Panc1 (cell line): ENCODE results near the gene TRERF1. TPM values are rescaled to one million over a fixed set of nuclear protein-coding genes. Genes with fewer than 3 reads are reported as not detected.

Source experiments
- ATAC-seq: fragments of 200-7000 bp; cut with Tn5 transposase; 2 replicates; pipeline ENCODE4 v1.9.1; 2020; ENCODE audit warnings: mild to moderate bottlenecking, moderate library complexity
- BruUV-seq: library from RNA; stranded (reverse); fragments of 400-500 nt; replicated peaks from 2 replicates; lab custom pipeline; 2021; lab: Mats Ljungman, UMichigan
- CTCF ChIA-PET: fragments of 300-600 bp; sonication (Branson Sonifier 250); formaldehyde crosslinking; loops from one replicate; lab custom pipeline; 2022; ENCODE audit warnings: antibody characterized with exemption; lab: Charles Lee
- POLR2A ChIA-PET: fragments of 300-600 bp; sonication (Branson Sonifier 250); formaldehyde crosslinking; loops from one replicate; lab custom pipeline; 2022; ENCODE audit warnings: antibody characterized with exemption; lab: Charles Lee
- DNase-seq: peaks from one replicate; pipeline ENCODE4 v3.0.0-alpha.2; 2010; ENCODE audit warnings: low read depth, low spot score
- H3K27ac ChIP-seq: 2 replicates; pipeline ENCODE4 v1.5.1; 2011; ENCODE audit warnings: mild to moderate bottlenecking, low read length, inconsistent platforms
- H3K27me3 ChIP-seq: fragments of 200-500 bp; sonication (Bioruptor generic); 2 replicates; pipeline ENCODE4 v1.6.0; 2014; ENCODE audit warnings: low read length, inconsistent platforms; ENCODE audit not compliant: control insufficient read depth, insufficient read depth
- H3K36me3 ChIP-seq: fragments of 200-500 bp; sonication (Bioruptor generic); 2 replicates; pipeline ENCODE4 v1.5.1; 2014; ENCODE audit warnings: inconsistent platforms, mild to moderate bottlenecking, low read length, moderate library complexity; ENCODE audit not compliant: control insufficient read depth, insufficient read depth
- H3K4me1 ChIP-seq: 2 replicates; pipeline ENCODE4 v1.5.1; 2011; ENCODE audit warnings: inconsistent platforms, mild to moderate bottlenecking, low read length, moderate library complexity; ENCODE audit not compliant: control insufficient read depth, insufficient read depth
- H3K4me3 ChIP-seq, 2 experiments: 2 replicates each; pipeline ENCODE4 v1.5.1; 2011 to 2012; ENCODE audit warnings: low read depth in 2 of 2, low read length in 2 of 2, mild to moderate bottlenecking in 2 of 2, inconsistent platforms in 1 of 2, moderate library complexity in 1 of 2
- H3K9me3 ChIP-seq: fragments of 200-500 bp; sonication (Bioruptor generic); 2 replicates; pipeline ENCODE4 v1.5.1; 2014; ENCODE audit warnings: low read depth, mild to moderate bottlenecking, inconsistent platforms, low read length, moderate library complexity; ENCODE audit not compliant: control insufficient read depth, insufficient read depth
- CTCF ChIP-seq: fragments of 450-650 bp; IDR thresholded peaks from 2 replicates; pipeline ENCODE4 v1.5.1; 2017; ENCODE audit warnings: mild to moderate bottlenecking
- POLR2AphosphoS5 ChIP-seq: IDR thresholded peaks from 2 replicates; pipeline ENCODE4 v1.6.1; 2012; ENCODE audit warnings: mild to moderate bottlenecking, low read depth, low read length, moderate library complexity
- SIN3A ChIP-seq: IDR thresholded peaks from 2 replicates; pipeline ENCODE4 v1.6.1; 2012; ENCODE audit warnings: low read depth, mild to moderate bottlenecking, low read length, moderate library complexity, borderline replicate concordance; ENCODE audit not compliant: insufficient read depth
- TCF7L2 ChIP-seq: IDR thresholded peaks from 2 replicates; pipeline ENCODE4 v1.6.1; 2011; ENCODE audit warnings: mild to moderate bottlenecking, low read depth, low read length, inconsistent platforms
- in situ Hi-C: cut with HindIII; loops from 2 replicates; pipeline ENCODE4 v1.10.0; 2016; ENCODE audit warnings: low sequenced_read_pairs, low pct_unique_long_range_greater_than_20kb
- intact Hi-C: fragments of 100-400 bp; cut with micrococcal nuclease; formaldehyde crosslinking; loops from one replicate; pipeline ENCODE4 v1.10.0; 2022; ENCODE audit not compliant: unreplicated experiment
- total RNA-seq: library from RNA; stranded (reverse); gene quantifications from one replicate; pipeline ENCODE4 v1.2.1, GENCODE V29; 2021; ENCODE audit not compliant: unreplicated experiment
- TF ChIP-seq, protein P1 (sequence below), 2 experiments: IDR thresholded peaks; 2 replicates each; pipeline ENCODE4 v1.6.1; 2011 to 2012; ENCODE audit warnings: low read depth in 2 of 2, control low read depth in 1 of 2, low read length in 1 of 2, mild to moderate bottlenecking in 1 of 2, moderate library complexity in 1 of 2; ENCODE audit not compliant: insufficient read depth in 1 of 2

Gene TRERF1
- total RNA-seq, 1 experiment from 2014 or later, result 30.6 TPM

DNA sequence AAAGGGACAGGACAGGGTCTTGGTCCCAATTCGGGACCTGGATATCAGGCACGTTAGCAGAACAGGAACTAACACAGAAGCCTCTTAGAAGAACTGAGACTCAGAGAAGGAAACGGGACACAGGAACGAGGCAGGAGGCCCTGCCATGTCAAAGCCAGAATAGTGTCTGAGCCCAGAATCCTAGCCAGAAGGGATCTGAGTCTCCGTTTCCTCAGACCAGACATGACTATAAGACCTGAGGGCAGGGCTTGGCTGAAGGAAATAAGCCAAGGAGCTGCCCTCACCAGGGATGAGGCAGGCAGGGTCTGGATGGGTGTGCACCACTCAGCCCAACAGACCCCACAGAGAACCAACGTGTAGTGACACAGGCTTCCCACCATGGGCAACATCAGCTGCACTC lies 40.3 kb downstream of the TRERF1 start:
- H3K27me3 ChIP-seq, result no peaks in the 10 kb centered on the region
- H3K4me3 ChIP-seq, result no peak overlapping the region
- in situ Hi-C loops (no loop called here), intact Hi-C loops (no loop called here)
- ChIA-PET POLR2A (interaction anchor here (0.7 kb wide), 1 partner anchor 75 kb away, joined by 8 read pairs; no protein-coding TSS in a partner anchor), CTCF (no interaction called here)
- no TSS peak for BruUV-seq
- H3K9me3 ChIP-seq, result no peaks in the 10 kb centered on the region
- TF ChIP-seq, protein P1, sequence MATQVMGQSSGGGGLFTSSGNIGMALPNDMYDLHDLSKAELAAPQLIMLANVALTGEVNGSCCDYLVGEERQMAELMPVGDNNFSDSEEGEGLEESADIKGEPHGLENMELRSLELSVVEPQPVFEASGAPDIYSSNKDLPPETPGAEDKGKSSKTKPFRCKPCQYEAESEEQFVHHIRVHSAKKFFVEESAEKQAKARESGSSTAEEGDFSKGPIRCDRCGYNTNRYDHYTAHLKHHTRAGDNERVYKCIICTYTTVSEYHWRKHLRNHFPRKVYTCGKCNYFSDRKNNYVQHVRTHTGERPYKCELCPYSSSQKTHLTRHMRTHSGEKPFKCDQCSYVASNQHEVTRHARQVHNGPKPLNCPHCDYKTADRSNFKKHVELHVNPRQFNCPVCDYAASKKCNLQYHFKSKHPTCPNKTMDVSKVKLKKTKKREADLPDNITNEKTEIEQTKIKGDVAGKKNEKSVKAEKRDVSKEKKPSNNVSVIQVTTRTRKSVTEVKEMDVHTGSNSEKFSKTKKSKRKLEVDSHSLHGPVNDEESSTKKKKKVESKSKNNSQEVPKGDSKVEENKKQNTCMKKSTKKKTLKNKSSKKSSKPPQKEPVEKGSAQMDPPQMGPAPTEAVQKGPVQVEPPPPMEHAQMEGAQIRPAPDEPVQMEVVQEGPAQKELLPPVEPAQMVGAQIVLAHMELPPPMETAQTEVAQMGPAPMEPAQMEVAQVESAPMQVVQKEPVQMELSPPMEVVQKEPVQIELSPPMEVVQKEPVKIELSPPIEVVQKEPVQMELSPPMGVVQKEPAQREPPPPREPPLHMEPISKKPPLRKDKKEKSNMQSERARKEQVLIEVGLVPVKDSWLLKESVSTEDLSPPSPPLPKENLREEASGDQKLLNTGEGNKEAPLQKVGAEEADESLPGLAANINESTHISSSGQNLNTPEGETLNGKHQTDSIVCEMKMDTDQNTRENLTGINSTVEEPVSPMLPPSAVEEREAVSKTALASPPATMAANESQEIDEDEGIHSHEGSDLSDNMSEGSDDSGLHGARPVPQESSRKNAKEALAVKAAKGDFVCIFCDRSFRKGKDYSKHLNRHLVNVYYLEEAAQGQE (IDR thresholded peaks at IDR 0.05; ENCODE audit: insufficient read depth in 1 of 2, low read depth in 2 of 2, low read length in 1 of 2), result no peak
- TF ChIP-seq POLR2AphosphoS5 (no peak), TCF7L2 (no peak), CTCF (no peak), SIN3A (no peak)
- no peak for ATAC-seq
- H3K36me3 ChIP-seq, result no peaks in the 10 kb centered on the region
- no peak overlapping the region for H3K27ac ChIP-seq
- DNase-seq, result no peak
- peaks cover 12% of the 10 kb centered on the region for H3K4me1 ChIP-seq

DNA sequence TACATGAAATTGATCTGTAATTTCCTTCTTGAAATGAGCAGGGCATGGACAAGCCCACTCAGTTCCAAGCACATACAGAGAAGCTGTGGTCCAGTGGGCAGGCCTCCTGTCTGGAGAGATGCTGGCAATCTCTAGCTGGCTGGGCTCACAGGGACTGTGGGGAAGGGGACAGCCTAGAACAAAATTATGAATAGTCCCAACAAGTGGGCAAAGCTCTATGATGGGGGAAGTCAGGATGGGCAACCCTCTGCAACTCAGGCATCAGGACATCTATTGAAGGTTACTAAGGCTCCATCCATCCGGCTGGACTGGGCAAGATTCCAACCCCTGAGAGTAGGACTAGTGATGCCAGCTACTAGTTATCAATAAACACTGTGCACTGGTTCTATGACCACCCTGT lies 40.9 kb downstream of the TRERF1 start:
- no peak for TF ChIP-seq TCF7L2
- TF ChIP-seq CTCF, result no peak
- Histone ChIP-seq H3K4me3 (no peak overlapping the region), H3K27me3 (no peaks in the 10 kb centered on the region), H3K9me3 (no peaks in the 10 kb centered on the region), H3K36me3 (no peaks in the 10 kb centered on the region), H3K4me1 (peaks cover 17% of the 10 kb centered on the region), H3K27ac (no peak overlapping the region)
- ATAC-seq (no peak), DNase-seq (no peak)
- intact Hi-C loops (no loop called here), in situ Hi-C loops (no loop called here)
- no TSS peak for BruUV-seq
- ChIA-PET POLR2A (no interaction called here), CTCF (no interaction called here)
